K562 (cell line): ENCODE data around the gene ARMH1. TPM values are rescaled to one million over a fixed set of nuclear protein-coding genes. Genes with fewer than 3 reads are reported as not detected.
"Not testable (repeated sequence)": the region's sequence is repeated elsewhere in the genome, so short reads cannot be mapped to it uniquely, and the experiment has no call there.

Source experiments
- ATAC-seq: fragments of 200-7000 bp; cut with Tn5 transposase; 3 replicates; pipeline ENCODE4 v1.9.1; 2020; ENCODE audit warnings: moderate library complexity
- BruUV-seq: library from RNA; stranded (reverse); fragments of 400-500 nt; replicated peaks from 2 replicates; lab custom pipeline; 2021; lab: Mats Ljungman, UMichigan
- CTCF ChIA-PET: fragments of 300-600 bp; formaldehyde crosslinking; extraction: SDS; loops from one replicate; lab custom pipeline; 2021; ENCODE audit warnings: low intra/inter-chr PET ratio; lab: Yijun Ruan, JAX
- POLR2A ChIA-PET: fragments of 300-600, 350-650 bp; sonication (Branson Sonifier 250); formaldehyde crosslinking; extraction: SDS; loops from one replicate; lab custom pipeline; 2021; ENCODE audit warnings: antibody characterized with exemption, inconsistent platforms; lab: Yijun Ruan, JAX
- DNase-seq, 4 experiments: peaks; one replicate each; pipeline versions ENCODE4 v3.0.0 to v3.0.0-alpha.2; 2011 to 2018; ENCODE audit warnings: low spot score in 3 of 4, mixed read lengths in 3 of 4; ENCODE audit errors: extremely low read depth in 1 of 4
- FAIRE-seq: peaks from 2 replicates; lab custom pipeline; 2011; peaks lifted over from hg19 to GRCh38; lab: Jason Lieb, UNC
- H2AFZ ChIP-seq: 2 replicates; pipeline ENCODE4 v1.6.0; 2011; ENCODE audit warnings: low read depth, low read length, control low read depth, inconsistent platforms
- H3K27ac ChIP-seq: fragments of 200-600 bp; 3 replicates; pipeline ENCODE4 v1.8.0; 2011; ENCODE audit warnings: low read depth, mild to moderate bottlenecking, control low read depth, inconsistent platforms, low read length, moderate library complexity, mixed read lengths; ENCODE audit errors: extremely low read depth
- H3K27me3 ChIP-seq, 2 experiments: fragments of 300-600 bp in 1 of 2; 2 replicates in 1 of 2; 3 replicates in 1 of 2; pipeline versions ENCODE4 v1.6.0 to v1.8.0; 2011; ENCODE audit warnings: inconsistent platforms in 2 of 2, low read length in 2 of 2, mild to moderate bottlenecking in 1 of 2, mixed read lengths in 1 of 2, moderate library complexity in 1 of 2; ENCODE audit not compliant: control insufficient read depth in 2 of 2, insufficient read depth in 2 of 2
- H3K36me3 ChIP-seq: fragments of 300-600 bp; 3 replicates; pipeline ENCODE4 v1.8.0; 2011; ENCODE audit warnings: mild to moderate bottlenecking, low read length, inconsistent platforms; ENCODE audit not compliant: control insufficient read depth, insufficient read depth
- H3K4me1 ChIP-seq, 2 experiments: fragments of 200-600 bp in 1 of 2; replicated peaks in 1 of 2; 2 replicates in 1 of 2; 3 replicates in 1 of 2; pipeline versions ENCODE4 v1.5.1 to v1.8.0; 2011; ENCODE audit warnings: inconsistent platforms in 2 of 2, low read length in 2 of 2, mild to moderate bottlenecking in 1 of 2, mixed read lengths in 1 of 2, moderate library complexity in 1 of 2; ENCODE audit not compliant: control insufficient read depth in 2 of 2, insufficient read depth in 2 of 2
- H3K4me2 ChIP-seq: 2 replicates; pipeline ENCODE4 v1.6.1; 2011; ENCODE audit warnings: low read length, control low read depth, inconsistent platforms, mixed read lengths; ENCODE audit not compliant: insufficient read depth
- H3K4me3 ChIP-seq: fragments of 200-600 bp; sonication (generic), shearing (Covaris generic); 2 replicates; pipeline ENCODE4 v1.5.1; 2016; ENCODE audit warnings: control low read depth, inconsistent platforms
- H3K79me2 ChIP-seq: fragments of 200-600 bp; 3 replicates; pipeline ENCODE4 v1.8.0; 2011; ENCODE audit warnings: low read length, inconsistent platforms; ENCODE audit not compliant: control insufficient read depth, insufficient read depth
- H3K9ac ChIP-seq, 2 experiments: 2 replicates each; pipeline versions ENCODE4 v1.6.0 to v1.6.1; 2011; ENCODE audit warnings: low read depth in 2 of 2, low read length in 2 of 2, control low read depth in 1 of 2, inconsistent platforms in 1 of 2, mild to moderate bottlenecking in 1 of 2, mixed read lengths in 1 of 2; ENCODE audit not compliant: insufficient read depth in 1 of 2
- H3K9me1 ChIP-seq: one replicate; pipeline ENCODE4 v1.6.0; 2011; ENCODE audit warnings: inconsistent platforms, mild to moderate bottlenecking, low read length, moderate library complexity; ENCODE audit not compliant: control insufficient read depth, insufficient read depth
- H3K9me3 ChIP-seq: replicated peaks from 2 replicates; pipeline ENCODE4 v1.5.1; 2011; ENCODE audit warnings: low read depth, low read length, inconsistent platforms; ENCODE audit not compliant: control insufficient read depth, insufficient read depth
- H4K20me1 ChIP-seq: replicated peaks from 2 replicates; pipeline ENCODE4 v1.6.1; 2011; ENCODE audit warnings: low read length, inconsistent platforms, mixed read lengths; ENCODE audit not compliant: control insufficient read depth, insufficient read depth
- BRD9 ChIP-seq: fragments of 450-650 bp; IDR thresholded peaks from 2 replicates; pipeline ENCODE4 v1.6.1; 2018; ENCODE audit warnings: low read depth; ENCODE audit not compliant: partially characterized antibody
- CUX1 ChIP-seq: fragments of 200-800 bp; sonication (Bioruptor generic); IDR thresholded peaks from 2 replicates; pipeline ENCODE4 v1.6.1; 2016; ENCODE audit warnings: missing genetic modification characterization, missing compliant biosample characterization
- MEF2D ChIP-seq: conservative IDR thresholded peaks from 2 replicates; pipeline ENCODE4 v1.6.1; 2016; ENCODE audit warnings: low read depth, missing genetic modification characterization, missing compliant biosample characterization
- RHOXF2B ChIP-seq: fragments of 250-450 bp; sonication (Bioruptor Pico); conservative IDR thresholded peaks from 2 replicates; pipeline ENCODE4 v1.5.1; 2021
- ZNF311 ChIP-seq: fragments of 250-450 bp; sonication (Bioruptor Pico); IDR thresholded peaks from 2 replicates; pipeline ENCODE4 v1.4.0; 2020; ENCODE audit warnings: mild to moderate bottlenecking, moderate library complexity
- WGBS: fragments of 100-300 bp; shearing (Covaris generic); methylation state at CpG from one replicate; pipeline ENCODE4 v1.1.6; 2016; ENCODE audit warnings: low coverage, mixed read lengths; ENCODE audit not compliant: insufficient coverage; ENCODE audit errors: missing lambda C conversion rate; 5-methylcytosine and 5-hydroxymethylcytosine counted together
- in situ Hi-C: fragments of 300-500 bp; cut with MboI; formaldehyde crosslinking; loops from 4 replicates; pipeline ENCODE4 v1.15.0; 2018; ENCODE audit warnings: inconsistent platforms, mixed read lengths
- intact Hi-C: fragments of 100-400 bp; cut with micrococcal nuclease; formaldehyde crosslinking; loops from 2 replicates; pipeline ENCODE4 v1.14.2; 2022
- polyA plus RNA-seq, 8 experiments: library from polyadenylated mRNA; depleted of rRNA in 4 of 8; stranded (reverse) in 5 of 8; unstranded in 3 of 8; fragments of >200 nt; fragmentation: Nextera tagmentation in 2 of 8; fragmentation: Illumina TruSeq in 1 of 8; extraction: Ambion mirVana in 2 of 8; extraction: Trizol in 1 of 8; gene quantifications; 2 replicates each; pipeline versions ENCODE4 v1.2.1 to v1.2.3, GENCODE V29; 2011 to 2014; ENCODE audit warnings: inconsistent platforms in 1 of 8, missing spikeins in 1 of 8
- total RNA-seq, 7 experiments: library from RNA; depleted of rRNA in 6 of 7; stranded (reverse); fragments of >200 nt in 6 of 7; fragmentation: Illumina TruSeq in 2 of 7; extraction: Trizol in 2 of 7; gene quantifications; 2 replicates each; pipeline versions ENCODE4 v1.2.1 to v1.2.3, GENCODE V29; 2011 to 2021; ENCODE audit warnings: low replicate concordance in 1 of 7
- TF ChIP-seq, protein P1 (sequence below): sonication (generic); formaldehyde crosslinking; IDR thresholded peaks from 2 replicates; pipeline ENCODE4 v1.8.1; 2022; ENCODE audit warnings: missing genetic modification reagents

ARMH1 gene
- total and polyA plus RNA-seq, 9 of the 15 experiments (the other 6 are each of a cell fraction or from before 2014, with no cell fraction given), result 0.41 TPM; not detected in 8

DNA sequence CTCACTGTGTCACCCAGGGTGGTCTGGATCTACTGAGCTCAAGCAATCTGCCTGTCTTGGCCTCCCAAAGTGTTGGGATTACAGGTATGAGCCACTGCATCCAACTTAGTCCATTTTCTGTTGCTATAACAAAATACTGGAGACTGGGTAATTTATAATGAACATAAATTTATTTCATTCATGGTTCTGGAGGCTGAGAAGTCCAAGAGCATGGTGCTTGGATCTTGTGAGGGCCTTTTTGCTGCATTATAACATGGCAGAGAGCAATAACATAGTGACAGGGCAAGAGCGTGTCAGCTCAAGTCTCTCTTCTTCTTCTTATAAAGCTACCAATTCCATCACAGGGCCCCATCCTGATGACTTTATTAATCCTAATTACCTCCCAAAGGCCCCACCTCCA is 61.5 kb downstream of the ARMH1 start:
- WGBS, result 100% methylated on average over 1 of the region's 1 CpG
- FAIRE-seq, result no peak

GRCh38 chr1:44738953-44739306 is 64.4 kb downstream of the ARMH1 start:
- in situ Hi-C loops, ATAC-seq, H3K9me1 ChIP-seq, BruUV-seq, H3K27me3 ChIP-seq, FAIRE-seq, H4K20me1 ChIP-seq, H3K9me3 ChIP-seq, DNase-seq: not testable (repeated sequence)
- peaks cover 13 to 22% of the 10 kb centered on the region in 2 experiments; a peak in 4 of 5 replicates for H3K4me1 ChIP-seq
- peak overlapping the region; percentile 90 for H2AFZ ChIP-seq
- WGBS, result 14% methylated on average over 1 of the region's 1 CpG
- POLR2A ChIA-PET, result interaction anchor here (0.9 to 3.7 kb wide), 3 partner anchors 8 to 36 kb away, joined by 3 to 22 read pairs (median 4); partner anchors contain the start of gene RPS8
- CTCF ChIA-PET, result interaction anchor here (0.6 kb wide), 1 partner anchor 28 kb away, joined by 3 read pairs; no protein-coding TSS in a partner anchor
- peaks cover 41% of the 10 kb centered on the region for H3K79me2 ChIP-seq
- intact Hi-C loops, result loop anchor here (1.0 to 2.0 kb wide), 2 partner anchors 8 to 36 kb away; partner anchors contain the start of genes RNU5D-1 and RPS8
- peak overlapping the region; percentile 96 to 97; a peak in 3 of 4 replicates for H3K9ac ChIP-seq
- H3K36me3 ChIP-seq, result peaks cover 28% of the 10 kb centered on the region
- H3K27ac ChIP-seq, result peak overlapping the region; percentile 95
- peak overlapping the region; percentile 94 for H3K4me2 ChIP-seq
- peak overlapping the region; percentile 68 for H3K4me3 ChIP-seq
- TF ChIP-seq MEF2D (tag), result 0 out of 2 replicates have a peak, but pooled peaks have one; percentile 36
- 0 out of 2 replicates have a peak, but pooled peaks have one; percentile 31 for TF ChIP-seq ZNF311 (CRISPR knock-in tag)
- TF ChIP-seq BRD9, result peak; percentile 55
- TF ChIP-seq CUX1 (CRISPR knock-in tag), result 0 out of 2 replicates have a peak, but pooled peaks have one; percentile 33

More for the DNA sequence above, 61.5 kb downstream of the ARMH1 start:
- TF ChIP-seq, protein P1, sequence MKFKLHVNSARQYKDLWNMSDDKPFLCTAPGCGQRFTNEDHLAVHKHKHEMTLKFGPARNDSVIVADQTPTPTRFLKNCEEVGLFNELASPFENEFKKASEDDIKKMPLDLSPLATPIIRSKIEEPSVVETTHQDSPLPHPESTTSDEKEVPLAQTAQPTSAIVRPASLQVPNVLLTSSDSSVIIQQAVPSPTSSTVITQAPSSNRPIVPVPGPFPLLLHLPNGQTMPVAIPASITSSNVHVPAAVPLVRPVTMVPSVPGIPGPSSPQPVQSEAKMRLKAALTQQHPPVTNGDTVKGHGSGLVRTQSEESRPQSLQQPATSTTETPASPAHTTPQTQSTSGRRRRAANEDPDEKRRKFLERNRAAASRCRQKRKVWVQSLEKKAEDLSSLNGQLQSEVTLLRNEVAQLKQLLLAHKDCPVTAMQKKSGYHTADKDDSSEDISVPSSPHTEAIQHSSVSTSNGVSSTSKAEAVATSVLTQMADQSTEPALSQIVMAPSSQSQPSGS (CRISPR knock-in tag), result no peak
- TF ChIP-seq RHOXF2B (CRISPR knock-in tag), result no peak
- no peak overlapping the region for H3K4me3 ChIP-seq
- H4K20me1 ChIP-seq, result no peaks in the 10 kb centered on the region
- H3K9ac ChIP-seq, result no peak overlapping the region
- ChIA-PET POLR2A (interaction anchor here (0.7 to 9.5 kb wide), 12 partner anchors 8 to 84 kb away, joined by 3 to 328 read pairs (median 4); partner anchors contain the start of gene RPS8), CTCF (no interaction called here)
- ATAC-seq, result no peak
- DNase-seq, result no peak
- in situ Hi-C loops, result no loop called here
- BruUV-seq, result no TSS peak
- peaks cover 12 to 17% of the 10 kb centered on the region in 2 experiments for H3K4me1 ChIP-seq
- no peaks in the 10 kb centered on the region for H3K27me3 ChIP-seq
- peaks cover 16% of the 10 kb centered on the region for H3K79me2 ChIP-seq
- no peaks in the 10 kb centered on the region for H3K9me1 ChIP-seq
- H3K4me2 ChIP-seq, result no peak overlapping the region
- intact Hi-C loops, result no loop called here
- no peak overlapping the region for H3K27ac ChIP-seq
- no peaks in the 10 kb centered on the region for H3K9me3 ChIP-seq
- H2AFZ ChIP-seq, result no peak overlapping the region
- peaks cover 3% of the 10 kb centered on the region; the same call in 2 of the 3 replicates for H3K36me3 ChIP-seq
